ENCODE measurements around the gene FAM187B. TPM values are rescaled to one million over a fixed set of nuclear protein-coding genes. Genes with fewer than 3 reads are reported as not detected.

FAM187B gene
- polyA plus RNA-seq, 1 donor (not counting 4 experiments of a cell fraction or from before 2014, with no cell fraction given): not detected

DNA sequence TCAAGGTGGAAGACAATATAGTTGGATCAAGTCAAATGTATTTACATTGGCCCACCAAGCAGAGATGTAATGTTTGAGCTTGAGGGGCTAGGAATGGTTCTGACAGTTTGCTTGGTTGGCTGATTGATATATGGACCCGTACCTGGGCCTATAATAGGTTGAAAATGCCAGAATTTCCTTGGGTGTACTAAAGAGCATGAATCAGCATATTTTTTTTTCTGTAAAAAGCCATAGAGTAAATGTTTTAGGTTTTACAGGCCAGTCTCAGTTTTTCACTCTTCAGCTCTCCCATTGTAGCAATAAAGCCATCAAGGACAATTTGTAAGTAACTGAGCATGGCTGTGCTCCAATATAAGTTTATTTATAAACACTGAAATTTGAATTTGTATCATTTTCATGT, 47.2 kb downstream of the FAM187B start:
- Histone ChIP-seq H3K4me3 (ENCODE audit: control insufficient read depth in 2 of 3, extremely low read depth in 1 of 3, insufficient read depth in 2 of 3, low read depth in 1 of 3, low read length in 3 of 3) (no peak overlapping the region), H3K79me2 (ENCODE audit: control insufficient read depth, insufficient read depth, low read length) (no peaks in the 10 kb centered on the region), H4K20me1 (ENCODE audit: control insufficient read depth, extremely low read depth, insufficient read depth, low read length) (no peaks in the 10 kb centered on the region), H2AFZ (ENCODE audit: control insufficient read depth, low read length) (no peak overlapping the region), H3K4me2 (ENCODE audit: control insufficient read depth, extremely low read depth, insufficient read depth, low read depth, low read length) (no peak overlapping the region), H3K36me3 (ENCODE audit: control insufficient read depth in 2 of 2, extremely low read depth in 1 of 2, insufficient read depth in 2 of 2, low read length in 2 of 2) (no peaks in the 10 kb centered on the region), H3K27me3 (ENCODE audit: control insufficient read depth, extremely low read depth, insufficient read depth, low read length) (no peaks in the 10 kb centered on the region), H3K27ac (ENCODE audit: control insufficient read depth, insufficient read depth, low read length) (no peak overlapping the region), H3K9me1 (ENCODE audit: control insufficient read depth, extremely low read depth, insufficient read depth, low read length) (no peaks in the 10 kb centered on the region), H3K4me1 (ENCODE audit: control insufficient read depth, extremely low read depth, insufficient read depth, low read length) (no peaks in the 10 kb centered on the region), H3K9me3 (ENCODE audit: control insufficient read depth, low read depth, low read length) (no peaks in the 10 kb centered on the region), H3K9ac (ENCODE audit: control insufficient read depth, extremely low read depth, insufficient read depth, low read length) (no peak overlapping the region)
- dilution Hi-C loops (cut with MboI; ENCODE audit: extremely low pct_ligation_motif_present, low sequenced_read_pairs): no loop called here
- DNase-seq (ENCODE audit: low read depth, low spot score): no peak
- FAIRE-seq: no peak
- TF ChIP-seq EZH2 (IDR thresholded peaks at IDR 0.05; ENCODE audit: low read length): no peak
- TF ChIP-seq, protein P1, sequence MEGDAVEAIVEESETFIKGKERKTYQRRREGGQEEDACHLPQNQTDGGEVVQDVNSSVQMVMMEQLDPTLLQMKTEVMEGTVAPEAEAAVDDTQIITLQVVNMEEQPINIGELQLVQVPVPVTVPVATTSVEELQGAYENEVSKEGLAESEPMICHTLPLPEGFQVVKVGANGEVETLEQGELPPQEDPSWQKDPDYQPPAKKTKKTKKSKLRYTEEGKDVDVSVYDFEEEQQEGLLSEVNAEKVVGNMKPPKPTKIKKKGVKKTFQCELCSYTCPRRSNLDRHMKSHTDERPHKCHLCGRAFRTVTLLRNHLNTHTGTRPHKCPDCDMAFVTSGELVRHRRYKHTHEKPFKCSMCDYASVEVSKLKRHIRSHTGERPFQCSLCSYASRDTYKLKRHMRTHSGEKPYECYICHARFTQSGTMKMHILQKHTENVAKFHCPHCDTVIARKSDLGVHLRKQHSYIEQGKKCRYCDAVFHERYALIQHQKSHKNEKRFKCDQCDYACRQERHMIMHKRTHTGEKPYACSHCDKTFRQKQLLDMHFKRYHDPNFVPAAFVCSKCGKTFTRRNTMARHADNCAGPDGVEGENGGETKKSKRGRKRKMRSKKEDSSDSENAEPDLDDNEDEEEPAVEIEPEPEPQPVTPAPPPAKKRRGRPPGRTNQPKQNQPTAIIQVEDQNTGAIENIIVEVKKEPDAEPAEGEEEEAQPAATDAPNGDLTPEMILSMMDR (optimal IDR thresholded peaks at IDR 0.05 in 1 of 3, IDR thresholded peaks at IDR 0.05 in 1 of 3, conservative IDR thresholded peaks at IDR 0.05 in 1 of 3; ENCODE audit: extremely low read depth in 1 of 3, insufficient read depth in 2 of 3, low read length in 3 of 3): no peak

- no peak overlapping the region for H3K4me3 ChIP-seq (ENCODE audit: control insufficient read depth in 2 of 3, extremely low read depth in 1 of 3, insufficient read depth in 2 of 3, low read depth in 1 of 3, low read length in 3 of 3)
- no peak overlapping the region for H3K9ac ChIP-seq (ENCODE audit: control insufficient read depth, extremely low read depth, insufficient read depth, low read length)
- no peak for TF ChIP-seq EZH2 (IDR thresholded peaks at IDR 0.05; ENCODE audit: low read length)
- TF ChIP-seq, protein P1 (optimal IDR thresholded peaks at IDR 0.05 in 1 of 3, IDR thresholded peaks at IDR 0.05 in 1 of 3, conservative IDR thresholded peaks at IDR 0.05 in 1 of 3; ENCODE audit: extremely low read depth in 1 of 3, insufficient read depth in 2 of 3, low read length in 3 of 3): no peak
- no peak overlapping the region for H2AFZ ChIP-seq (ENCODE audit: control insufficient read depth, low read length)
- no peak overlapping the region for H3K27ac ChIP-seq (ENCODE audit: control insufficient read depth, insufficient read depth, low read length)
- DNase-seq (ENCODE audit: low read depth, low spot score) (no peak), FAIRE-seq (no peak)
- dilution Hi-C loops (cut with MboI; ENCODE audit: extremely low pct_ligation_motif_present, low sequenced_read_pairs): no loop called here
- no peaks in the 10 kb centered on the region for H3K79me2 ChIP-seq (ENCODE audit: control insufficient read depth, insufficient read depth, low read length)
- no peaks in the 10 kb centered on the region for H3K36me3 ChIP-seq (ENCODE audit: control insufficient read depth in 2 of 2, extremely low read depth in 1 of 2, insufficient read depth in 2 of 2, low read length in 2 of 2)
- H3K27me3 ChIP-seq (ENCODE audit: control insufficient read depth, extremely low read depth, insufficient read depth, low read length): no peaks in the 10 kb centered on the region
- H3K9me3 ChIP-seq (ENCODE audit: control insufficient read depth, low read depth, low read length): no peaks in the 10 kb centered on the region
- H3K9me1 ChIP-seq (ENCODE audit: control insufficient read depth, extremely low read depth, insufficient read depth, low read length): no peaks in the 10 kb centered on the region
- H3K4me1 ChIP-seq (ENCODE audit: control insufficient read depth, extremely low read depth, insufficient read depth, low read length): peaks cover 8% of the 10 kb centered on the region
- no peak overlapping the region for H3K4me2 ChIP-seq (ENCODE audit: control insufficient read depth, extremely low read depth, insufficient read depth, low read depth, low read length)
- H4K20me1 ChIP-seq (ENCODE audit: control insufficient read depth, extremely low read depth, insufficient read depth, low read length): no peaks in the 10 kb centered on the region
These were observed 48.7 kb downstream of the FAM187B start for GRCh38 chr19:35179830-35180229.
